HCT116 (cell line): Measurements from ENCODE around the gene LRP1B. TPM values are rescaled to one million over a fixed set of nuclear protein-coding genes. Genes with fewer than 3 reads are reported as not detected.

Source experiments
- ATAC-seq: fragments of 200-7000 bp; cut with Tn5 transposase; 2 replicates; pipeline ENCODE4 v1.9.1; 2020; ENCODE audit warnings: mild to moderate bottlenecking, moderate library complexity
- BruUV-seq: library from RNA; stranded (reverse); fragments of 400-500 nt; replicated peaks from 2 replicates; lab custom pipeline; 2021; lab: Mats Ljungman, UMichigan
- CTCF ChIA-PET: fragments of 300-600 bp; sonication (Branson Sonifier 250); formaldehyde crosslinking; loops from one replicate; lab custom pipeline; 2021; ENCODE audit warnings: antibody characterized with exemption; lab: Charles Lee
- POLR2A ChIA-PET: fragments of 300-600, 350-600 bp; sonication (Branson Sonifier 250); formaldehyde crosslinking; loops from one replicate; lab custom pipeline; 2021; ENCODE audit warnings: antibody characterized with exemption; lab: Charles Lee
- RAD21 ChIA-PET, 2 experiments: fragments of 300-600 bp; sonication (Branson Sonifier 250); formaldehyde crosslinking; loops; one replicate each; lab custom pipeline; 2023; ENCODE audit warnings: low total read pairs in 2 of 2; ENCODE audit not compliant: uncharacterized antibody in 2 of 2, unreplicated experiment in 2 of 2, low non-redundant PET in 1 of 2; lab: Charles Lee
- DNase-seq: peaks from one replicate; pipeline ENCODE4 v3.0.0-alpha.2; 2010; ENCODE audit warnings: low read depth, low spot score
- H2AFZ ChIP-seq: fragments of 200-600 bp; shearing (Covaris generic), sonication (generic); 2 replicates; pipeline ENCODE4 v1.6.1; 2017; ENCODE audit warnings: low read depth, mixed run types, mixed read lengths, antibody characterized with exemption, low read length; ENCODE audit not compliant: poor library complexity, severe bottlenecking
- H3K27ac ChIP-seq: 2 replicates; pipeline ENCODE4 v1.5.1; 2012; ENCODE audit warnings: low read depth, low read length
- H3K27me3 ChIP-seq: fragments of 200-600 bp; sonication (generic); 2 replicates; pipeline ENCODE4 v1.6.1; 2016; ENCODE audit warnings: mixed run types, low read length, mixed read lengths; ENCODE audit not compliant: insufficient read depth
- H3K36me3 ChIP-seq, 2 experiments: fragments of 200-500 bp in 1 of 2; fragments of 200-600 bp in 1 of 2; sonication (Bioruptor generic) in 1 of 2; sonication (generic) in 1 of 2; 2 replicates each; pipeline versions ENCODE4 v1.5.1 to v1.6.1; 2014 to 2016; ENCODE audit warnings: low read length in 2 of 2, inconsistent platforms in 1 of 2, mixed read lengths in 1 of 2, mixed run types in 1 of 2; ENCODE audit not compliant: insufficient read depth in 2 of 2, control insufficient read depth in 1 of 2
- H3K4me1 ChIP-seq, 2 experiments: fragments of 200-600 bp in 1 of 2; sonication (generic) in 1 of 2; 2 replicates each; pipeline versions ENCODE4 v1.5.1 to v1.6.1; 2012 to 2017; ENCODE audit warnings: low read length in 2 of 2, inconsistent platforms in 1 of 2, mild to moderate bottlenecking in 1 of 2, mixed read lengths in 1 of 2, mixed run types in 1 of 2, moderate library complexity in 1 of 2; ENCODE audit not compliant: insufficient read depth in 2 of 2, control insufficient read depth in 1 of 2
- H3K4me2 ChIP-seq: fragments of 200-600 bp; sonication (generic); 2 replicates; pipeline ENCODE4 v1.6.1; 2017; ENCODE audit warnings: mixed run types, low read length, mixed read lengths
- H3K4me3 ChIP-seq, 2 experiments: fragments of 200-600 bp in 1 of 2; sonication (generic) in 1 of 2; replicated peaks in 1 of 2; 2 replicates each; pipeline ENCODE4 v1.5.1; 2011 to 2016; ENCODE audit warnings: low read length in 2 of 2, control low read depth in 1 of 2, low read depth in 1 of 2, mild to moderate bottlenecking in 1 of 2, mixed read lengths in 1 of 2, mixed run types in 1 of 2
- H3K79me2 ChIP-seq: fragments of 200-600 bp; sonication (generic); 2 replicates; pipeline ENCODE4 v1.6.1; 2017; ENCODE audit warnings: mild to moderate bottlenecking, mixed run types, low read length, moderate library complexity, mixed read lengths; ENCODE audit not compliant: insufficient read depth
- H3K9ac ChIP-seq: fragments of 200-600 bp; sonication (generic); 2 replicates; pipeline ENCODE4 v1.6.1; 2016; ENCODE audit warnings: low read length, mixed read lengths
- H3K9me2 ChIP-seq: fragments of 200-600 bp; sonication (generic), shearing (Covaris generic); 2 replicates; pipeline ENCODE4 v1.6.1; 2017; ENCODE audit warnings: mixed run types, mild to moderate bottlenecking, moderate library complexity; ENCODE audit not compliant: insufficient read depth
- H3K9me3 ChIP-seq, 2 experiments: fragments of 200-500 bp in 1 of 2; fragments of 200-600 bp in 1 of 2; sonication (Bioruptor generic) in 1 of 2; sonication (generic) in 1 of 2; 2 replicates each; pipeline ENCODE4 v1.6.1; 2014 to 2017; ENCODE audit warnings: low read length in 2 of 2, mixed read lengths in 2 of 2, inconsistent platforms in 1 of 2, low read depth in 1 of 2, mild to moderate bottlenecking in 1 of 2, mixed run types in 1 of 2, moderate library complexity in 1 of 2; ENCODE audit not compliant: control insufficient read depth in 1 of 2, insufficient read depth in 1 of 2
- H4K20me1 ChIP-seq: fragments of 200-600 bp; sonication (generic), shearing (Covaris generic); 2 replicates; pipeline ENCODE4 v1.6.1; 2017; ENCODE audit warnings: mixed run types, mild to moderate bottlenecking, moderate library complexity; ENCODE audit not compliant: insufficient read depth
- ATF3 ChIP-seq: IDR thresholded peaks from 2 replicates; pipeline ENCODE4 v1.6.1; 2012
- CEBPB ChIP-seq: IDR thresholded peaks from 2 replicates; pipeline ENCODE4 v1.6.1; 2012; ENCODE audit warnings: low read depth
- CTCF ChIP-seq, 3 experiments: fragments of 200-600 bp in 1 of 3; sonication (generic) in 1 of 3; IDR thresholded peaks in 2 of 3; conservative IDR thresholded peaks in 1 of 3; 2 replicates each; pipeline ENCODE4 v1.5.1; 2012 to 2017; ENCODE audit warnings: low read depth in 2 of 3, low read length in 2 of 3, antibody characterized with exemption in 1 of 3, borderline replicate concordance in 1 of 3, control low read depth in 1 of 3, mild to moderate bottlenecking in 1 of 3, mixed read lengths in 1 of 3, mixed run types in 1 of 3, moderate library complexity in 1 of 3; ENCODE audit not compliant: insufficient read depth in 1 of 3
- EGR1 ChIP-seq: IDR thresholded peaks from 2 replicates; pipeline ENCODE4 v1.6.1; 2012; ENCODE audit warnings: low read depth
- ELF1 ChIP-seq: IDR thresholded peaks from 2 replicates; pipeline ENCODE4 v1.6.1; 2012; ENCODE audit warnings: low read depth, borderline replicate concordance
- EZH2 ChIP-seq: fragments of 200-600 bp; sonication (generic); IDR thresholded peaks from 2 replicates; pipeline ENCODE4 v1.6.1; 2017; ENCODE audit warnings: antibody characterized with exemption, mixed run types
- EZH2phosphoT487 ChIP-seq: fragments of 200-600 bp; IDR thresholded peaks from 2 replicates; pipeline ENCODE4 v1.6.1; 2018; ENCODE audit warnings: antibody characterized with exemption, borderline replicate concordance
- JUND ChIP-seq: IDR thresholded peaks from 2 replicates; pipeline ENCODE4 v1.6.1; 2012
- MAX ChIP-seq: IDR thresholded peaks from 2 replicates; pipeline ENCODE4 v1.6.1; 2012
- POLR2AphosphoS5 ChIP-seq: IDR thresholded peaks from 2 replicates; pipeline ENCODE4 v1.6.1; 2011; ENCODE audit warnings: mild to moderate bottlenecking, low read depth, low read length, moderate library complexity
- RAD21 ChIP-seq: IDR thresholded peaks from 2 replicates; pipeline ENCODE4 v1.6.1; 2012; ENCODE audit warnings: low read depth, mild to moderate bottlenecking
- REST ChIP-seq: IDR thresholded peaks from 2 replicates; pipeline ENCODE4 v1.6.1; 2012; ENCODE audit warnings: low read depth
- SIN3A ChIP-seq: IDR thresholded peaks from 2 replicates; pipeline ENCODE4 v1.6.1; 2012; ENCODE audit warnings: low read depth
- SP1 ChIP-seq: IDR thresholded peaks from 2 replicates; pipeline ENCODE4 v1.6.1; 2012; ENCODE audit warnings: low read depth
- SRF ChIP-seq: IDR thresholded peaks from 2 replicates; pipeline ENCODE4 v1.6.1; 2012; ENCODE audit warnings: low read depth
- TCF7L2 ChIP-seq: IDR thresholded peaks from 2 replicates; pipeline ENCODE4 v1.7.0; 2011; ENCODE audit warnings: borderline replicate concordance, inconsistent platforms; ENCODE audit not compliant: insufficient read depth, insufficient read length; ENCODE audit errors: extremely low read depth
- YY1 ChIP-seq: IDR thresholded peaks from 2 replicates; pipeline ENCODE4 v1.6.1; 2011; ENCODE audit warnings: low read length, low read depth, moderate library complexity, mild to moderate bottlenecking; ENCODE audit not compliant: insufficient replicate concordance; ENCODE audit errors: extremely low read depth
- ZBTB33 ChIP-seq: IDR thresholded peaks from 2 replicates; pipeline ENCODE4 v1.6.1; 2011; ENCODE audit warnings: mild to moderate bottlenecking, low read length, moderate library complexity; ENCODE audit not compliant: insufficient replicate concordance; ENCODE audit errors: extremely low read depth
- ZFX ChIP-seq: fragments of 450-650 bp; IDR thresholded peaks from 2 replicates; pipeline ENCODE4 v1.6.1; 2017
- ZNF274 ChIP-seq: fragments of 200-500 bp; sonication (Bioruptor generic); IDR thresholded peaks from 2 replicates; pipeline ENCODE4 v1.6.1; 2014; ENCODE audit warnings: mild to moderate bottlenecking, low read depth, low read length, inconsistent platforms
- intact Hi-C: fragments of 100-400 bp; cut with micrococcal nuclease; formaldehyde crosslinking; loops from 2 replicates; pipeline ENCODE4 v1.10.0; 2022
- total RNA-seq: library from RNA; stranded (reverse); gene quantifications from one replicate; pipeline ENCODE4 v1.2.1, GENCODE V29; 2021; ENCODE audit not compliant: unreplicated experiment

The LRP1B gene
- total RNA-seq, 1 experiment from 2014 or later = 0.34 TPM

GRCh38 chr2:141736466-141736865, 394.4 kb downstream of the LRP1B start:
- BruUV-seq = no TSS peak
- intact Hi-C loops = no loop called here
- H3K27ac ChIP-seq = no peak overlapping the region
- no peak for ATAC-seq
- H3K36me3 ChIP-seq = no peaks in the 10 kb centered on the region
- no peaks in the 10 kb centered on the region for H3K4me1 ChIP-seq
- H3K9ac ChIP-seq = no peak overlapping the region
- no peaks in the 10 kb centered on the region for H3K79me2 ChIP-seq
- TF ChIP-seq MAX (no peak), REST (no peak), EZH2 (no peak), RAD21 (no peak), YY1 (no peak), ZFX (no peak), POLR2AphosphoS5 (no peak), ELF1 (no peak), ZBTB33 (no peak), EZH2phosphoT487 (no peak), ZNF274 (no peak), SP1 (no peak), SRF (no peak), ATF3 (no peak), CTCF (IDR thresholded peaks at IDR 0.05 in 2 of 3, conservative IDR thresholded peaks at IDR 0.05 in 1 of 3; ENCODE audit: borderline replicate concordance in 1 of 3, insufficient read depth in 1 of 3, low read depth in 2 of 3, low read length in 2 of 3) (no peak), CEBPB (no peak), JUND (no peak), EGR1 (no peak), SIN3A (no peak), TCF7L2 (no peak)
- TF ChIP-seq, all 23 proteins: peak for 0
- POLR2A ChIA-PET = no interaction called here
- Histone ChIP-seq H3K4me3 (no peak overlapping the region), H4K20me1 (no peaks in the 10 kb centered on the region; the same call in 1 of the 2 replicates), H3K27me3 (no peaks in the 10 kb centered on the region), H2AFZ (no peak overlapping the region), H3K9me2 (no peaks in the 10 kb centered on the region), H3K9me3 (no peaks in the 10 kb centered on the region), H3K4me2 (no peak overlapping the region)
- DNase-seq = no peak
- RAD21 ChIA-PET = no interaction called here
- CTCF ChIA-PET = no interaction called here
